Measurements from ENCODE around the gene LRRC46.

The LRRC46 gene

GRCh38 chr17:47808830-47809480, 22.5 kb upstream of the LRRC46 start:
- DNase-seq (ENCODE audit: low spot score) = no peak

- peak; percentile 79 for DNase-seq (ENCODE audit: low spot score)
Observed at GRCh38 chr17:47810200-47810821, 21.2 kb upstream of the LRRC46 start.

GRCh38 chr17:47810901-47811635, 20.4 kb upstream of the LRRC46 start:
- DNase-seq (ENCODE audit: low spot score) = no peak

- DNase-seq (ENCODE audit: low spot score) = no peak
Observed at GRCh38 chr17:47811709-47812108, 19.8 kb upstream of the LRRC46 start.

GRCh38 chr17:47812146-47812920, 19.1 kb upstream of the LRRC46 start:
- DNase-seq (ENCODE audit: low spot score) = no peak

GRCh38 chr17:47813077-47813476, 18.4 kb upstream of the LRRC46 start:
- no peak for DNase-seq (ENCODE audit: low spot score)

GRCh38 chr17:47813512-47814031, 17.9 kb upstream of the LRRC46 start:
- DNase-seq (ENCODE audit: low spot score) = no peak

- DNase-seq (ENCODE audit: low spot score) = no peak
Observed at GRCh38 chr17:47815106-47815918, 16.2 kb upstream of the LRRC46 start.

- DNase-seq (ENCODE audit: low spot score) = no peak
Observed at GRCh38 chr17:47816111-47816735, 15.2 kb upstream of the LRRC46 start.

- no peak for DNase-seq (ENCODE audit: low spot score)
Observed at GRCh38 chr17:47816947-47817346, 14.5 kb upstream of the LRRC46 start.

GRCh38 chr17:47818002-47818695, 13.3 kb upstream of the LRRC46 start:
- DNase-seq (ENCODE audit: low spot score) = no peak

- no peak for DNase-seq (ENCODE audit: low spot score)
Observed at GRCh38 chr17:47819475-47819874, 12.0 kb upstream of the LRRC46 start.

- no peak for DNase-seq (ENCODE audit: low spot score)
Observed at GRCh38 chr17:47820033-47820789, 11.3 kb upstream of the LRRC46 start.

- DNase-seq (ENCODE audit: low spot score) = no peak
Observed at GRCh38 chr17:47821031-47821423, 10.4 kb upstream of the LRRC46 start.

GRCh38 chr17:47821424-47822391, 9.8 kb upstream of the LRRC46 start, which contains the start of gene OSBPL7:
TSS of gene OSBPL7 (minus strand) at chr17:47821794. CDS start at chr17:47820278, 1,516 bp downstream.
- peak; percentile 95 for DNase-seq (ENCODE audit: low spot score)

- DNase-seq (ENCODE audit: low spot score) = no peak
Observed at GRCh38 chr17:47822785-47823184, 8.7 kb upstream of the LRRC46 start.

- DNase-seq (ENCODE audit: low spot score) = no peak
Observed at GRCh38 chr17:47823519-47823918, 8.0 kb upstream of the LRRC46 start.

- DNase-seq (ENCODE audit: low spot score) = no peak
Observed at GRCh38 chr17:47829870-47830269, 1.6 kb upstream of the LRRC46 start.
